PC-9 (cell line): ENCODE measurements around the gene PLA2G2E. TPM values are rescaled to one million over a fixed set of nuclear protein-coding genes. Genes with fewer than 3 reads are reported as not detected.

ENCODE experiments used
- BruUV-seq: library from RNA; stranded (reverse); fragments of 400-500 nt; replicated peaks from 2 replicates; lab custom pipeline; 2021; lab: Mats Ljungman, UMichigan
- CTCF ChIA-PET: fragments of 300-600 bp; sonication (Branson Sonifier 250); formaldehyde crosslinking; loops from one replicate; lab custom pipeline; 2022; ENCODE audit warnings: antibody characterized with exemption; lab: Charles Lee
- POLR2A ChIA-PET: fragments of 300-600 bp; sonication (Branson Sonifier 250); formaldehyde crosslinking; loops from one replicate; lab custom pipeline; 2022; ENCODE audit warnings: antibody characterized with exemption; ENCODE audit not compliant: unreplicated experiment; lab: Charles Lee
- DNase-seq, 2 experiments: peaks; one replicate each; pipeline versions ENCODE4 v3.0.0 to v3.0.0-alpha.2; 2015 to 2022; ENCODE audit warnings: mixed read lengths in 1 of 2
- H2AFZ ChIP-seq: fragments of 200-600 bp; sonication (generic); 2 replicates; pipeline ENCODE4 v1.8.1; 2017; ENCODE audit warnings: antibody characterized with exemption
- H3F3A ChIP-seq: fragments of 200-600 bp; sonication (generic); 2 replicates; pipeline ENCODE4 v1.8.1; 2017; ENCODE audit warnings: antibody characterized with exemption, mild to moderate bottlenecking, low read depth; ENCODE audit not compliant: insufficient read depth
- H3K27ac ChIP-seq: fragments of 200-600 bp; sonication (generic); 2 replicates; pipeline ENCODE4 v1.6.1; 2016; ENCODE audit warnings: mixed run types
- H3K27me3 ChIP-seq: fragments of 200-600 bp; sonication (generic); 2 replicates; pipeline ENCODE4 v1.6.1; 2016; ENCODE audit warnings: low read depth, mixed run types; ENCODE audit not compliant: insufficient read depth
- H3K36me3 ChIP-seq: fragments of 200-600 bp; sonication (generic); 2 replicates; pipeline ENCODE4 v1.6.1; 2016; ENCODE audit warnings: low read depth, mixed run types
- H3K4me1 ChIP-seq: fragments of 200-600 bp; sonication (generic); replicated peaks from 2 replicates; pipeline ENCODE4 v1.6.1; 2016; ENCODE audit warnings: mixed run types; ENCODE audit not compliant: insufficient read depth
- H3K4me2 ChIP-seq: fragments of 200-600 bp; sonication (generic); 2 replicates; pipeline ENCODE4 v1.6.1; 2017; ENCODE audit warnings: mixed run types
- H3K4me3 ChIP-seq: fragments of 200-600 bp; sonication (generic); 2 replicates; pipeline ENCODE4 v1.6.1; 2016; ENCODE audit warnings: mixed run types
- H3K79me2 ChIP-seq: fragments of 200-600 bp; sonication (generic); 2 replicates; pipeline ENCODE4 v1.6.1; 2017; ENCODE audit warnings: low read depth, mixed run types
- H3K9me2 ChIP-seq: fragments of 200-600 bp; sonication (generic); 2 replicates; pipeline ENCODE4 v1.8.1; 2017; ENCODE audit warnings: mild to moderate bottlenecking; ENCODE audit not compliant: insufficient read depth
- H3K9me3 ChIP-seq: fragments of 200-600 bp; sonication (generic); 2 replicates; pipeline ENCODE4 v1.8.1; 2016; ENCODE audit warnings: low read depth; ENCODE audit not compliant: insufficient read depth
- H4K20me1 ChIP-seq: fragments of 200-600 bp; sonication (generic); 2 replicates; pipeline ENCODE4 v1.8.1; 2017; ENCODE audit not compliant: insufficient read depth
- EZH2 ChIP-seq: fragments of 200-600 bp; sonication (generic); IDR thresholded peaks from 2 replicates; pipeline ENCODE4 v1.8.0; 2017; ENCODE audit warnings: antibody characterized with exemption, low read depth
- intact Hi-C: fragments of 100-400 bp; cut with micrococcal nuclease; formaldehyde crosslinking; loops from one replicate; pipeline ENCODE4 v1.10.0; 2022; ENCODE audit not compliant: unreplicated experiment
- total RNA-seq: library from RNA; stranded (reverse); gene quantifications from 2 replicates; pipeline ENCODE4 v1.2.3, GENCODE V29; 2021
- TF ChIP-seq, protein P1 (sequence below): fragments of 200-600 bp; sonication (generic); conservative IDR thresholded peaks from 2 replicates; pipeline ENCODE4 v1.6.1; 2017; ENCODE audit warnings: mixed run types, antibody characterized with exemption, mild to moderate bottlenecking, moderate library complexity

Gene PLA2G2E
- total RNA-seq, 1 experiment from 2014 or later = not detected

DNA sequence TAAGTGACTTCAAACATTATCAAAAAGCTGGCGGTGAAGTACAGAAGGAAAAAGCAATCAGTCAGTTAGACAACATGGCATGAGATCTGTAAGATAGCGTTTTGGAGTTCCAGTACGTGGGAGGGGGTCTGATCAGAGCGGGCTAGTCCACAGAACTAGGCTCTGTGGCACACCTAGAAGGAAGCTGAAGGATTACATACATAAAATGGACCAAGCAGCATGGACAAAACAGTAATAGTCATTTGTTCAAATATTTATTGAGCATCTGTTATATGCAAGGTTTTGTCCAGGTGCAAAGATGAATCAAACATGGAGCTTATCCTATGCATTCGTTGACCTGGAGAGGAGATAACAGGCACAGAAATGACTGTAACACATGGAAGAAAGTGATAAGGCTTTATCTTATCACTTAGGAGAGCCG is 22.9 kb upstream of the PLA2G2E start:
- CTCF ChIA-PET = no interaction called here
- H3K4me2 ChIP-seq = no peak overlapping the region
- H3K27me3 ChIP-seq = no peaks in the 10 kb centered on the region
- peaks cover 6% of the 10 kb centered on the region for H3K4me1 ChIP-seq
- intact Hi-C loops = no loop called here
- H4K20me1 ChIP-seq = no peaks in the 10 kb centered on the region
- H3K79me2 ChIP-seq = no peaks in the 10 kb centered on the region
- no peaks in the 10 kb centered on the region for H3K36me3 ChIP-seq
- POLR2A ChIA-PET = no interaction called here
- no peak for TF ChIP-seq EZH2
- TF ChIP-seq, protein P1, sequence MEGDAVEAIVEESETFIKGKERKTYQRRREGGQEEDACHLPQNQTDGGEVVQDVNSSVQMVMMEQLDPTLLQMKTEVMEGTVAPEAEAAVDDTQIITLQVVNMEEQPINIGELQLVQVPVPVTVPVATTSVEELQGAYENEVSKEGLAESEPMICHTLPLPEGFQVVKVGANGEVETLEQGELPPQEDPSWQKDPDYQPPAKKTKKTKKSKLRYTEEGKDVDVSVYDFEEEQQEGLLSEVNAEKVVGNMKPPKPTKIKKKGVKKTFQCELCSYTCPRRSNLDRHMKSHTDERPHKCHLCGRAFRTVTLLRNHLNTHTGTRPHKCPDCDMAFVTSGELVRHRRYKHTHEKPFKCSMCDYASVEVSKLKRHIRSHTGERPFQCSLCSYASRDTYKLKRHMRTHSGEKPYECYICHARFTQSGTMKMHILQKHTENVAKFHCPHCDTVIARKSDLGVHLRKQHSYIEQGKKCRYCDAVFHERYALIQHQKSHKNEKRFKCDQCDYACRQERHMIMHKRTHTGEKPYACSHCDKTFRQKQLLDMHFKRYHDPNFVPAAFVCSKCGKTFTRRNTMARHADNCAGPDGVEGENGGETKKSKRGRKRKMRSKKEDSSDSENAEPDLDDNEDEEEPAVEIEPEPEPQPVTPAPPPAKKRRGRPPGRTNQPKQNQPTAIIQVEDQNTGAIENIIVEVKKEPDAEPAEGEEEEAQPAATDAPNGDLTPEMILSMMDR = no peak
- peaks cover 7% of the 10 kb centered on the region; the same call in 1 of the 2 replicates for H3F3A ChIP-seq
- no peak overlapping the region for H2AFZ ChIP-seq
- no peak overlapping the region for H3K27ac ChIP-seq
- no peaks in the 10 kb centered on the region for H3K9me3 ChIP-seq
- H3K9me2 ChIP-seq = no peaks in the 10 kb centered on the region
- BruUV-seq = no TSS peak
- no peak overlapping the region for H3K4me3 ChIP-seq
- no peak for DNase-seq

DNA sequence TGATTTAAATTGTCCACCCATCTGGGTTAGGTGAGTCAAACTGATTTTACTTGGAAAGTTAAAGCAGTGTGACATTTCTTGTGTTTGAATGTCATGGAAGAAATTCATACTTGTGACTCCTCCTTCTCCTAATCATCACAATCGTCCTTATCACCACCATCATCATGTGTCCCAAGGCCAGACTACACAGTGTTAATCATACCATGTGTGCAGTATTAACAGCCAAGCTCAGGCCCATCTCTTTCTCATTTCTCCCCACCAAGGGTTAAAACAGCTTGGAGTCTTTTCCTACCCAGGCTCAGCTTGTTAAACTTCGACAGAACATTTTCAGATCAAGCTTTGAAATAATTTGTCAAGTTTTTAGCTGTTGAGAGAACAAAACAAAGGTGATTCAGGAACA is 22.5 kb upstream of the PLA2G2E start:
- CTCF ChIA-PET = no interaction called here
- BruUV-seq = no TSS peak
- no peaks in the 10 kb centered on the region for H3K79me2 ChIP-seq
- H3K27ac ChIP-seq = no peak overlapping the region
- H3K27me3 ChIP-seq = no peaks in the 10 kb centered on the region
- TF ChIP-seq EZH2 = no peak
- TF ChIP-seq, protein P1 = no peak
- no peaks in the 10 kb centered on the region for H3K9me2 ChIP-seq
- intact Hi-C loops = no loop called here
- POLR2A ChIA-PET = no interaction called here
- DNase-seq = no peak
- H3K4me3 ChIP-seq = no peak overlapping the region
- H3K4me2 ChIP-seq = no peak overlapping the region
- H3F3A ChIP-seq = peaks cover 7% of the 10 kb centered on the region; the same call in 1 of the 2 replicates
- H4K20me1 ChIP-seq = no peaks in the 10 kb centered on the region
- no peak overlapping the region for H2AFZ ChIP-seq
- no peaks in the 10 kb centered on the region for H3K36me3 ChIP-seq
- peaks cover 6% of the 10 kb centered on the region for H3K4me1 ChIP-seq
- no peaks in the 10 kb centered on the region; the same call in 1 of the 2 replicates for H3K9me3 ChIP-seq

DNA sequence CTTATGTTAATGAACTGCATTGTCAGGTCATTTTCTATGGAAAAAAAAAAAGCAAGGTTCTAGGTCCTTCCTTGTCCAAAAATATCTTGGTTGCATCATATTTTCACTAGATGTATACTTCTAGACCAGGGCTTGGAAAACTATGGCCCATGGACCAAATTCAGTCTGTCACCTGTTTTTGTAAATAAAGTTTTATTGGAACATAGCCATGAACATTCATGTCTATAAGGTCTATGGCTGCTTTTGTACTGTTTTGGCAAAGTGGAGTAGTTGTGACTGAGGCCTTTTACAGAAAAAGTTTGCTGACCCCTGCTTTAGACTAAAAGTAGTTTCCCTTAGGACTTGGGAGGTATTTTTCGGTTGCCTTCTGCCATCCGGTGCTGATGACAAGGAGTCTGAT is 19.2 kb upstream of the PLA2G2E start:
- no peaks in the 10 kb centered on the region for H3K27me3 ChIP-seq
- ChIA-PET POLR2A (no interaction called here), CTCF (no interaction called here)
- no peaks in the 10 kb centered on the region for H3K79me2 ChIP-seq
- no peak overlapping the region for H3K4me2 ChIP-seq
- H3K36me3 ChIP-seq = no peaks in the 10 kb centered on the region
- TF ChIP-seq, protein P1 = no peak
- TF ChIP-seq EZH2 = no peak
- H2AFZ ChIP-seq = no peak overlapping the region
- intact Hi-C loops = no loop called here
- no peaks in the 10 kb centered on the region; the same call in 1 of the 2 replicates for H3K9me3 ChIP-seq
- no peak overlapping the region for H3K4me3 ChIP-seq
- no peaks in the 10 kb centered on the region for H4K20me1 ChIP-seq
- no peak overlapping the region for H3K27ac ChIP-seq
- DNase-seq = no peak
- H3K4me1 ChIP-seq = no peaks in the 10 kb centered on the region
- H3K9me2 ChIP-seq = no peaks in the 10 kb centered on the region
- H3F3A ChIP-seq = no peaks in the 10 kb centered on the region
- no TSS peak for BruUV-seq
